HEK293 (cell line): Measurements from ENCODE around the gene LITAFD.

Experiments used
- CTCF ChIP-seq: fragments of 450-650 bp; formaldehyde crosslinking; IDR thresholded peaks from 2 replicates; pipeline ENCODE4 v1.5.1; 2016; ENCODE audit warnings: missing biosample characterization, missing genetic modification characterization
- INSM2 ChIP-seq: fragments of 450-650 bp; formaldehyde crosslinking; IDR thresholded peaks from 2 replicates; pipeline ENCODE4 v1.5.1; 2016; ENCODE audit warnings: missing biosample characterization, missing genetic modification characterization
- ZBTB20 ChIP-seq: fragments of 450-650 bp; formaldehyde crosslinking; IDR thresholded peaks from 2 replicates; pipeline ENCODE4 v1.5.1; 2016; ENCODE audit warnings: missing biosample characterization, missing genetic modification characterization
- ZNF112 ChIP-seq: fragments of 450-650 bp; formaldehyde crosslinking; IDR thresholded peaks from 2 replicates; pipeline ENCODE4 v1.5.0; 2017; ENCODE audit warnings: missing biosample characterization, missing genetic modification characterization
- ZNF114 ChIP-seq: fragments of 450-650 bp; formaldehyde crosslinking; IDR thresholded peaks from 2 replicates; pipeline ENCODE4 v1.5.0; 2017; ENCODE audit warnings: missing biosample characterization, missing genetic modification characterization
- ZNF274 ChIP-seq, 2 experiments: fragments of 200-500 bp in 1 of 2; fragments of 450-650 bp in 1 of 2; sonication (Bioruptor generic) in 1 of 2; formaldehyde crosslinking in 1 of 2; IDR thresholded peaks; 2 replicates each; pipeline versions ENCODE4 v1.5.1 to v1.6.1; 2014 to 2016; ENCODE audit warnings: borderline replicate concordance in 1 of 2, inconsistent platforms in 1 of 2, low read length in 1 of 2, missing biosample characterization in 1 of 2, missing genetic modification characterization in 1 of 2
- ZNF324 ChIP-seq: fragments of 450-650 bp; formaldehyde crosslinking; IDR thresholded peaks from 2 replicates; pipeline ENCODE4 v1.5.1; 2016; ENCODE audit warnings: missing biosample characterization, missing genetic modification characterization
- ZNF341 ChIP-seq: fragments of 450-650 bp; formaldehyde crosslinking; IDR thresholded peaks from 2 replicates; pipeline ENCODE4; 2016; ENCODE audit warnings: low read depth, missing biosample characterization, missing genetic modification characterization
- ZNF416 ChIP-seq: fragments of 450-650 bp; formaldehyde crosslinking; IDR thresholded peaks from 2 replicates; pipeline ENCODE4 v1.5.1; 2016; ENCODE audit warnings: missing biosample characterization, missing genetic modification characterization
- ZNF449 ChIP-seq: fragments of 450-650 bp; formaldehyde crosslinking; IDR thresholded peaks from 2 replicates; pipeline ENCODE4 v1.5.1; 2017; ENCODE audit warnings: missing biosample characterization, mild to moderate bottlenecking, missing genetic modification characterization, moderate library complexity
- ZNF549 ChIP-seq: fragments of 450-650 bp; IDR thresholded peaks from 2 replicates; pipeline ENCODE4 v1.5.1; 2018; ENCODE audit warnings: missing biosample characterization, missing genetic modification characterization, mild to moderate bottlenecking, inconsistent platforms, moderate library complexity
- ZNF639 ChIP-seq: fragments of 450-650 bp; formaldehyde crosslinking; IDR thresholded peaks from 2 replicates; pipeline ENCODE4 v1.5.1; 2016; ENCODE audit warnings: missing biosample characterization, missing genetic modification characterization
- ZNF792 ChIP-seq: fragments of 450-650 bp; formaldehyde crosslinking; IDR thresholded peaks from 2 replicates; pipeline ENCODE4 v1.5.1; 2016; ENCODE audit warnings: missing biosample characterization, missing genetic modification characterization

GRCh38 chr16:8921347-8921984 is 39.3 kb downstream of the LITAFD start:
- TF ChIP-seq ZNF792 (tag by site-specific recombination) = no peak
- no peak for TF ChIP-seq ZNF274 (IDR thresholded peaks at IDR 0.05; ENCODE audit: low read length)
- no peak for TF ChIP-seq ZNF274 (tag by site-specific recombination; IDR thresholded peaks at IDR 0.05; ENCODE audit: borderline replicate concordance)
- TF ChIP-seq CTCF (tag by site-specific recombination) = no peak
- no peak for TF ChIP-seq ZBTB20
- TF ChIP-seq ZNF449 (tag by site-specific recombination) = no peak
- no peak for TF ChIP-seq ZNF114
- TF ChIP-seq INSM2 (tag by site-specific recombination) = no peak
- no peak for TF ChIP-seq ZNF324
- TF ChIP-seq ZNF112 (tag by site-specific recombination) = no peak
- no peak for TF ChIP-seq ZNF341 (tag by site-specific recombination)
- no peak for TF ChIP-seq ZNF549 (tag by site-specific recombination)
- TF ChIP-seq ZNF416 (tag by site-specific recombination) = no peak
- no peak for TF ChIP-seq ZNF639 (tag by site-specific recombination)
